Mucosa of descending colon (tissue), 3 donors: Measurements from ENCODE around the gene MEGF6. TPM values are rescaled to one million over a fixed set of nuclear protein-coding genes. Genes with fewer than 3 reads are reported as not detected.
A peak's percentile ranks its signal among the peaks of the same experiment; 100 is the strongest.

Source experiments
- ATAC-seq: fragments of 200-7000 bp; cut with Tn5 transposase; one replicate; pipeline ENCODE4 v1.9.1; 2020; ENCODE audit warnings: mild to moderate bottlenecking, moderate library complexity
- DNase-seq, 3 donors: peaks; one replicate each; pipeline ENCODE4 v3.0.0-alpha.2; 2020
- H3K36me3 ChIP-seq: fragments of 200-600 bp; one replicate; pipeline ENCODE4 v1.8.0; 2021; ENCODE audit warnings: low read depth, mild to moderate bottlenecking
- H3K4me1 ChIP-seq: fragments of 200-600 bp; one replicate; pipeline ENCODE4 v1.8.0; 2021; ENCODE audit warnings: low read depth, mild to moderate bottlenecking
- H3K4me3 ChIP-seq: fragments of 200-600 bp; one replicate; pipeline ENCODE4 v1.8.0; 2021; ENCODE audit warnings: mild to moderate bottlenecking
- H3K9me3 ChIP-seq: fragments of 200-600 bp; one replicate; pipeline ENCODE4 v1.8.0; 2021; ENCODE audit warnings: mild to moderate bottlenecking
- CTCF ChIP-seq: fragments of 200-600 bp; IDR thresholded peaks from one replicate; pipeline ENCODE4 v1.8.0; 2022; ENCODE audit warnings: antibody characterized with exemption, mild to moderate bottlenecking
- intact Hi-C, 2 donors: fragments of 100-400 bp; cut with DNase I in 1 of 2; cut with micrococcal nuclease in 1 of 2; formaldehyde crosslinking; loops; one replicate each; pipeline versions ENCODE4 v1.11.0 to v1.11.1; 2022; cut with DNase I, micrococcal nuclease
- long read RNA-seq, 2 donors: library from polyadenylated mRNA; unstranded; transcript quantifications; one replicate each; pipeline ENCODE4 v2.0.0, GENCODE V29; 2019 to 2021
- total RNA-seq, 3 donors: library from RNA; stranded (reverse); fragmentation: NEBNext Ultra II Directional in 2 of 3; extraction: Animal tissue kit (Norgen Biotek cat#: 25700) in 2 of 3; gene quantifications; one replicate each; pipeline versions ENCODE4 v1.2.1 to v1.2.4, GENCODE V29; 2021 to 2023
- donor health status: DM: no; HTN: no; CAD: no; lungs with moderate emphysema.
- donor health status: DM: no; HTN: no; CAD: no.
- donor health status: DM: no; HTN: yes; CAD: no.

Gene MEGF6
- total RNA-seq = 10 to 100 TPM in 1 of 3 donors, 1 to 10 TPM in 2; 6.2 to 12.2 (median 8.5) TPM
- long read RNA-seq, donor 1, full-length matches to known transcripts = 1 of 23 reads
- long read RNA-seq, donor 1, partial matches to known transcripts = 7 of 23 reads
- long read RNA-seq, donor 1, other reads (novel, unspliced or antisense) = 15 of 23 reads
- long read RNA-seq, donor 2 = 0 reads

- Histone ChIP-seq H3K9me3 (no peaks in the 10 kb centered on the region), H3K36me3 (no peaks in the 10 kb centered on the region), H3K4me1 (peaks cover 14% of the 10 kb centered on the region), H3K4me3 (no peak within 1 kb of the TSS)
- intact Hi-C loops = no loop called here
- ATAC-seq = peak; percentile 78
- peak; percentile 71 to 73 (median 71) for DNase-seq
- TF ChIP-seq CTCF = no peak
These were observed at the start of gene MEGF6 for GRCh38 chr1:3611170-3612019. Gene MEGF6, minus strand, starts transcription at chr1:3611508. Its CDS starts 240 bp downstream, at chr1:3611268.

- no peak overlapping the region for H3K4me3 ChIP-seq
- intact Hi-C loops = no loop called here
- ATAC-seq (no peak), DNase-seq (no peak)
- no peak for TF ChIP-seq CTCF
- H3K4me1 ChIP-seq = no peaks in the 10 kb centered on the region
- no peaks in the 10 kb centered on the region for H3K9me3 ChIP-seq
- H3K36me3 ChIP-seq = no peaks in the 10 kb centered on the region
These were observed 49.4 kb upstream of the MEGF6 start for GRCh38 chr1:3660704-3661103.

GRCh38 chr1:3659093-3659492, 47.8 kb upstream of the MEGF6 start:
- no peaks in the 10 kb centered on the region for H3K36me3 ChIP-seq
- H3K4me3 ChIP-seq = no peak overlapping the region
- TF ChIP-seq CTCF = no peak
- DNase-seq (peak in 2 of 3 donors; percentile 11 to 21), ATAC-seq (no peak)
- intact Hi-C loops = no loop called here
- no peaks in the 10 kb centered on the region for H3K4me1 ChIP-seq
- H3K9me3 ChIP-seq = no peaks in the 10 kb centered on the region

GRCh38 chr1:3658231-3658615, 46.9 kb upstream of the MEGF6 start:
- Histone ChIP-seq H3K36me3 (no peaks in the 10 kb centered on the region), H3K9me3 (no peaks in the 10 kb centered on the region), H3K4me1 (no peaks in the 10 kb centered on the region), H3K4me3 (no peak overlapping the region)
- intact Hi-C loops = no loop called here
- ATAC-seq = no peak
- TF ChIP-seq CTCF = no peak
- peak in 1 of 3 donors; percentile 10 for DNase-seq

- H3K36me3 ChIP-seq = no peaks in the 10 kb centered on the region
- intact Hi-C loops = no loop called here
- TF ChIP-seq CTCF = no peak
- no peak for ATAC-seq
- peaks cover 3% of the 10 kb centered on the region for H3K4me1 ChIP-seq
- no peak overlapping the region for H3K4me3 ChIP-seq
- DNase-seq = peak in 1 of 3 donors; percentile 18
- H3K9me3 ChIP-seq = no peaks in the 10 kb centered on the region
These were observed 46.4 kb upstream of the MEGF6 start for GRCh38 chr1:3657578-3658230.
